Colon (tissue), 2 donors: ENCODE data around the gene TNFRSF1A.

Source experiments
- FAIRE-seq: peaks from 2 replicates; lab custom pipeline; 2012; peaks lifted over from hg19 to GRCh38; lab: Jason Lieb, UNC
- donor health status: control.
- donor health status: control.

Gene TNFRSF1A

GRCh38 chr12:6341417-6342139 lies at the start of gene TNFRSF1A:
Gene TNFRSF1A (minus strand): TSS chr12:6342076. CDS start chr12:6341814, 262 bp downstream.
- FAIRE-seq = no peak

GRCh38 chr12:6391013-6391412 lies 49.1 kb upstream of the TNFRSF1A start:
- FAIRE-seq = no peak

- no peak for FAIRE-seq
Measured at GRCh38 chr12:6390084-6390799, 48.4 kb upstream of the TNFRSF1A start.

GRCh38 chr12:6387541-6387940 lies 45.7 kb upstream of the TNFRSF1A start:
- FAIRE-seq = no peak

- no peak for FAIRE-seq
Measured at GRCh38 chr12:6386491-6386890, 44.6 kb upstream of the TNFRSF1A start.

GRCh38 chr12:6386038-6386437 lies 44.2 kb upstream of the TNFRSF1A start:
- no peak for FAIRE-seq

- no peak for FAIRE-seq
Measured at GRCh38 chr12:6384499-6385436, 42.9 kb upstream of the TNFRSF1A start.

- no peak for FAIRE-seq
Measured at GRCh38 chr12:6383572-6384498, 42.0 kb upstream of the TNFRSF1A start, which contains the start of gene LTBR. Gene LTBR (plus strand): TSS chr12:6384162. CDS start chr12:6384359, 197 bp downstream.

GRCh38 chr12:6382982-6383381 lies 41.1 kb upstream of the TNFRSF1A start:
- no peak for FAIRE-seq

GRCh38 chr12:6382371-6382770 lies 40.5 kb upstream of the TNFRSF1A start:
- FAIRE-seq = no peak

GRCh38 chr12:6380141-6381121 lies 38.6 kb upstream of the TNFRSF1A start:
- no peak for FAIRE-seq

GRCh38 chr12:6378709-6379472 lies 37.0 kb upstream of the TNFRSF1A start:
- no peak for FAIRE-seq

- no peak for FAIRE-seq
Measured at GRCh38 chr12:6377667-6377994, 35.8 kb upstream of the TNFRSF1A start.

- no peak for FAIRE-seq
Measured at GRCh38 chr12:6376870-6377666, 35.2 kb upstream of the TNFRSF1A start.

- FAIRE-seq = no peak
Measured at GRCh38 chr12:6376079-6376869, 34.4 kb upstream of the TNFRSF1A start.

GRCh38 chr12:6375269-6376078 lies 33.6 kb upstream of the TNFRSF1A start, which contains the start of gene SCNN1A:
Gene SCNN1A (minus strand): TSS chr12:6375563. CDS start chr12:6374783, 780 bp downstream.
- FAIRE-seq = no peak

GRCh38 chr12:6374786-6375160 lies 32.9 kb upstream of the TNFRSF1A start:
- no peak for FAIRE-seq
